NCI-H510A treated with DMSO at 0.1 percent for 48 hours (cell line): ENCODE data around the gene CDKN1C.

Experiments
- DNase-seq: peaks from one replicate; lab custom pipeline; 2025; lab: John Stamatoyannopoulos, UW

The CDKN1C gene

GRCh38 chr11:2869561-2870427 is 15.8 kb downstream of the CDKN1C start:
- DNase-seq, result no peak

GRCh38 chr11:2869134-2869526 is 16.4 kb downstream of the CDKN1C start:
- DNase-seq, result no peak

DNA sequence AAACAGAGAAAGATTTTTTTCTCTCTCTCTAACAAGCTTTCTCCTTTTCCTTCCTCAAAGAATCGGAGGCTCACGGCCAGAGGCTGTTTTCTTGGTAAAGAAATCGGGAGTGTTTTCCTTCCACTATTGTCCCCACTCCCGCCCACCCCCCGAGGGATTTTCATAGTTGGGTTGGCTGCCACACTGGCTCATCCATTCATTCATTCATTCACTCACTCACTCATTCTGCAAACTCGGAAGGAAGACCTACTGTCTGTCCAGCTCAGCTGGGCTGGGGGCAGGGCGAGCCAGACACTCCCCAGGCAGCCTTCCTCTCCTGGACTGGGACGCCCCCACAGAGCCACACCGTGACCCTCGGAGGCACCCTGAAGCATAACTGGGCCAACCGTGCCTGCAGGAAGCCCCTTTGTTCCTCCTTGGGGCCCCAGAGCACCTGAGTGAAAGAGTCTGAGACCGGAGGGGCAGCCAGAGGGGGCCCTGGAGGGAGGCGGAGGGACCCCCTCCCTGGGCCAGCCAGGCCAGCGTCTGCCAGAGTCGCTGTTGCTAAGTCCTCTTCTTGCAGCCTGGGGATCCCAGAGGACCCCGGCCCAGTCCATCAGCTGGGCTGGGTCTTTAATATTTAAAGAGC is 17.0 kb downstream of the CDKN1C start:
- DNase-seq, result no peak

DNA sequence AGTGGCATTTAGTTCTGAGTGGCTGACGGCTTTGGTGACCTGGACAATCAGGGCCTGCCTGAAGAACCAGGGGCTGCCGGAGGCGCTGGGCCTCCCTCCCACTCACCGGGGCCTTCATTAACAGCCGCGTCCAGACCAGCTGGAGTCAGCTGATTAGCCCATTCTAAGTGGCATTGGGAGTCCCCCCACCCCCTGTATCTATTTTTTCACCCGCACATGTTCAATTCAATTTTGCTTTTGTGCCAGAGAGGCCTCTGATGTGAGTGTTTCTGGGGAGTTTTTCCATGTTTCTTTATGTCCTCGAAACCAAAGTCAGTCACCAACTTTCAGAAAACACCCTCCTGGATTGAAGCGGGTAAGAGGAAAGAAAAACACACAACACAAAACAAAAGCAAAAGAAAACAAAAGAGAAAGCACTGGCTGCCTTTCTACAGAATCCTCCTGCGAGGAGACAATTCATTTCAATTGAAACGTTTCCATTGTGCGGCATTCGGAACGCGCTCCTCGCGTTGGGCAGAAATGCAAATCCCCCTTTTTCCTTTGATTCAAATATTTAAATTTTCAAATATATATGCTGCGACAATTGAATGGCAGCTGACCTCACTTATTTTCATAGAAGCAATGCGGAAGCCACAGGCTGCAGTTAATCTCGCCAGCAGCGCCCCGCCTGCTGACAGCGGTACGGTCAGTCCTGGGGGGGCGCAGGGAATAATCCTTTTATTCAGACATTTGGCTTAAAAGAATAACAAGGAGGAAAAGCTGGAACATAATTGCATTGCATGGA is 17.7 kb downstream of the CDKN1C start:
- no peak for DNase-seq

GRCh38 chr11:2867142-2867541 is 18.4 kb downstream of the CDKN1C start:
- no peak for DNase-seq

GRCh38 chr11:2865922-2866577 is 19.5 kb downstream of the CDKN1C start:
- DNase-seq, result no peak

GRCh38 chr11:2864901-2865300 is 20.7 kb downstream of the CDKN1C start:
- no peak for DNase-seq

DNA sequence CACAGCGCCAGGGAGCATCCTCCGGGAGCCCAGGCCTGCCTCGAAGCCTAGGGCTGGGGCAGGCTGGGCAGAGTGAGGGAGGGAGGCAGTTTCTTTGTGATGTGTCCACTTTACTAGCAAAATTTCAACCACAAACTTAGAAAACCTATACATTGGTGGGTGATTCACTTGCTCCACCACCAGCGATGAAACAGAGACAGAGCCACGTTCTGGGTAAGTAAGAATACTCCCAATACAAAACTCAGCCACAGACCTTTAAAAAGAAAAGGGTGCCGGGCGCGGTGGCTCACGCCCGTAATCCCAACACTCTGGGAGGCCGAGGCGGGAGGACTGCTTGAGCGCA is 22.3 kb downstream of the CDKN1C start:
- DNase-seq, result no peak

DNA sequence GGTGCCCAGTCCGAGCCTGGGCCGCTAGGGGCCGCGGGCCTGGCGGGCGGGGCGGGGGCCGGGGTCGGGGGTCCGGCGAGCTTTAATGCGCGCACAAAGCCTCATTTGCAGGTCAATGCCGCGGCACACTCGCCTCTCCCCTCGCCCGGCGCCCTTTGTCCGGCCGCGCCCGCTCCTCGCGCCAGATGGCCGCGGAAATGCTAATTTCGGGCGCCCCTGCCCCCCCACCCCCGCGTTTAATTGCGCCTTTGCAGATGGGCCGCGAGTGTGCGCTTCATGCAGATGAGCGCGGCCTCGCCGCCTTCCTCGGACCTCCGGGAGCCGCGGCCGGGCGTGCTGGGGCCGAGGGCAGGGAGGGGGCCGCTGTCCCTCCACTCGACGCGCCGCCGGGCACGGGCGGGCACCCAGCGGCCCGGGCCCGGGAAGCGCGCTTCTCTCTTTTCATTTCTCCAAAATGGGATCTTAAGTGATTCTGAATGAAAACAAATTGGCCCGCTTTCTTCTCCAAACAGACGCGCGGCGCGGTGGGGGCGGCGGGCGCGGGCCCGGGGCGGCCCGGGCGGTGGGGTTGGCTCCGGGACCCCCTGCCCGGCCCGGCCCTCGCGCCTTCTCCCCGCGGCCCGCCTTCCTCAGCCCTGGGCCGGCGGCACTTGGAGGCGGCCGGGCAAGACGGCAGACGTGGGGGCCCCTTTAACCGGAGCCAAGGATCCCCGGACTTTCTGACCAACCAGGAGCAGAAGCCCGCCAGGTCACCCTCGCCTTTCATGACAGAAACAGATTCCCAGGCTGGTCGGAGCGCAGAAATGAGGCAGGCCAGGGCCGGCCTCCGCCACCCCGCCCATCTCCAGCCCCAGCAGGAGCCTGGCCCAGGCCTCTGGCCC is 22.9 kb downstream of the CDKN1C start:
- no peak for DNase-seq

DNA sequence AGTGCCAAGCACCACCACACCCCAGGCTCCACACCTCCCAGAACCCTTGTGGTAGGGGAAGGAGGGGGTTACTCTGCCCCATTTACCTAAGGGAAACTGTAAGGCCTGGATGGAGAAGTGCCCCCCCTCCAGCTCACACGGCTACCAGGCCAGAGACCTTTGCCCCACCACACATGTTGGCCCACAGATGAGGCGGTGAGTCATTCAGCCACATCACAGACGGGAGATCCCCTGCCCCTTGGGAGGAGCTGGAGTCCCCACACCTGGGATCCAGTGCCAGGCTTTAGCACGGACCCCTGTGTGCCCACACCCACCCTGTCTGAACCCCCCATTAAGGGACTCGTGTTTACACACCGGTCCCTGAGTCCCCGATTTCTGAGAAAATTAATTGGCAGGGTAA is 24.9 kb downstream of the CDKN1C start:
- no peak for DNase-seq

DNA sequence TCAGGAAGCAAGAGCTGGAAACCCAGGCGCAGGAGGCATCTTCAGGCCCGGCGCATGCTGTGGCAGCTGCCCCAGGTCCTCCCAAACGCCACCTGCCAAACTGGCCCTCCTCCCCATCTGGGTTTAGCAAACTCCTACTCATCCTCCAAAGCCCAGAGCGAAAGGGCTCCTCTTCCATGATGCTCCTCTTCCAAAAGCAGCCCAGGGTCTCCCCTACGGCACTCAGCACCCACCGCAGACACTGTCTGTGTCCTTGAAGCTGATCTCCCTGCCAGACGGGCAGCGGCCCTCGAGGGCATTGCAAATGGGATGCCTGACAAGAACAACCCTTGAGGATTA is 25.9 kb downstream of the CDKN1C start:
- DNase-seq, result no peak

DNA sequence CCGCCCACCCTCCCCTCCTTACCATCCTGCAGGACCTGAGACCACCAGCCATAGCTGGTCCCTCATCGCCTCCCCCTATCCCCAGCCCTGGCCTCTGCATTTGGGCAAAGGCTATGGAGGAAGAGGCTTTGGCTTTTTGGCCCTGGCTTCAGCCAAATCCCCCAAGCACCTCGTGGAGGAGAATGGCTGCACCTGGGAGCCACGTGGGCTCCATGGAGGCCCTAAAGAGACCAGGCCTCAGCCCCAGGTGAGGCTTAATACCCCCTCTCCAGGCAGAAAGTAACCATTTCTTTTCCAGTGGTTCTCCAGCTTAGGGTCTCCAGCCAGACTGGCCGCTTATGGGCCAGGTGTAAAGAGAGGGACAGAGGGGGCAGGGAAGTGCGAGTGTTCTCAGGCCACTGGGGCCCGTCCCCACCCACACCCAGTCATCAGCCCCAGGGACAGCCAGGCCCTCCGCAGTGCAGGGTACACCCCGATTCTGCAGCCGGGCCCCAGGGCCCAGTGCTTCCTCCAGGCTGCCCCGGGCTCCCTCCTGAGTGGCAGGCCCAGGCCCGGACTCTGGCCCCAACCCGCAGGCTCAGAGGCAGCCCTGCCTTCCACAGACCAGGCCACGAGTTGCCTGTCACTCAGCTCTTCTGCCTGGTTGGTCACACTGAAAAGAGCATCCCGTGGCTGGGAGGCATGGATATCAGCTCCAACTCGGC is 26.4 kb downstream of the CDKN1C start:
- no peak for DNase-seq

GRCh38 chr11:2857918-2858317 is 27.7 kb downstream of the CDKN1C start:
- no peak for DNase-seq

DNA sequence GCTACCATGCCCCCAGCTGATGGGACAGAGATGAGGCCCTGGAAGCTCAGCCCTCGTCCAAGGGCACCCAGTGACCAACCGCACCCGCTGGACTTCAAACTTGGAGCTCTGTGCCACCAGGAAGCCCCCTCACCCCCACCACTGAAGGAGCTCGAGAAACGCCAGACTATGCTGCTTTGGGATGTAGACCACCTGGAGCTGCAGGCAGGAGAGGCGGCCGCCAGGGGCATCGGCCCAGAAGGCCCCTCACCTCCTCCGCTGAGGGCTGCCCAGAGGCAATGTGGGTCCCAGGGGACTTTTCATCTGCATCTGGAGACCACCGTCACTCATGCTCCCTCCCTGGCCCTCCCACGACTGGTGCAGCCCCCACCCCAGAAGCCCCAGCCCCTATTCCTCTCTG is 28.3 kb downstream of the CDKN1C start:
- DNase-seq, result no peak

- no peak for DNase-seq
Observed at GRCh38 chr11:2855162-2855561, 30.4 kb downstream of the CDKN1C start.

- no peak for DNase-seq
Observed at GRCh38 chr11:2853997-2854560, 31.5 kb downstream of the CDKN1C start.

- DNase-seq, result no peak
Observed at GRCh38 chr11:2853401-2853800, 32.2 kb downstream of the CDKN1C start.

GRCh38 chr11:2849994-2850770 is 35.4 kb downstream of the CDKN1C start:
- DNase-seq, result no peak

DNA sequence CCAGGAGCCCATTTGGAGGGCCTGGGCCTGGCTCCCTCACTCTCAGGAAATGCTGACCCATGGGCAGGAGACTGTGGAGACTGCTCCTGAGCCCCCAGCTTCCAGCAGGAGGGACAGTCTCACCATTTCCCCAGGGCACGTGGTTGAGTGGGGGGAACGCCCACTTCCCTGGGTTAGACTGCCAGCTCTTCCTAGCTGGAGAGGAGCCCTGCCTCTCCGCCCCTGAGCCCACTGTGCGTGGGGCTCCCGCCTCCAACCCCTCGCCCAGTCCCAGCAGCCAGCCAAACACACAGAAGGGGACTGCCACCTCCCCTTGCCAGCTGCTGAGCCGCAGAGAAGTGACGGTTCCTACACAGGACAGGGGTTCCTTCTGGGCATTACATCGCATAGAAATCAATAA is 37.1 kb downstream of the CDKN1C start:
- DNase-seq, result no peak

DNA sequence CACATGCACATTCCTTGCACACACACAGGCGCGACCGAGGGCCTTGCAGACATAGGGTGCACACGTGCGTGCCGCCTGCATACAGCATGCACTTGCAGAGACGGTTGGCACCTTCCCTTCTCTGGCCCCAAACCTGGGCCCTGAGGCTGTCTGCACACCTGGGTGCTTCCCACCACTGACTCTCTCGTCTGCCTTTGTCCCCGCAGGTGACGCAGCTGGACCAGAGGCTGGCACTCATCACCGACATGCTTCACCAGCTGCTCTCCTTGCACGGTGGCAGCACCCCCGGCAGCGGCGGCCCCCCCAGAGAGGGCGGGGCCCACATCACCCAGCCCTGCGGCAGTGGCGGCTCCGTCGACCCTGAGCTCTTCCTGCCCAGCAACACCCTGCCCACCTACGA is 38.0 kb downstream of the CDKN1C start:
- DNase-seq, result no peak
